HG02973 (cell line): Measurements from ENCODE around the gene MGP.

Experiments
- ATAC-seq: cut with Tn5 transposase; IDR thresholded peaks from one replicate; pipeline ENCODE4 v1.9.1; 2021; ENCODE audit warnings: moderate library complexity; ENCODE audit not compliant: unreplicated experiment

MGP gene

DNA sequence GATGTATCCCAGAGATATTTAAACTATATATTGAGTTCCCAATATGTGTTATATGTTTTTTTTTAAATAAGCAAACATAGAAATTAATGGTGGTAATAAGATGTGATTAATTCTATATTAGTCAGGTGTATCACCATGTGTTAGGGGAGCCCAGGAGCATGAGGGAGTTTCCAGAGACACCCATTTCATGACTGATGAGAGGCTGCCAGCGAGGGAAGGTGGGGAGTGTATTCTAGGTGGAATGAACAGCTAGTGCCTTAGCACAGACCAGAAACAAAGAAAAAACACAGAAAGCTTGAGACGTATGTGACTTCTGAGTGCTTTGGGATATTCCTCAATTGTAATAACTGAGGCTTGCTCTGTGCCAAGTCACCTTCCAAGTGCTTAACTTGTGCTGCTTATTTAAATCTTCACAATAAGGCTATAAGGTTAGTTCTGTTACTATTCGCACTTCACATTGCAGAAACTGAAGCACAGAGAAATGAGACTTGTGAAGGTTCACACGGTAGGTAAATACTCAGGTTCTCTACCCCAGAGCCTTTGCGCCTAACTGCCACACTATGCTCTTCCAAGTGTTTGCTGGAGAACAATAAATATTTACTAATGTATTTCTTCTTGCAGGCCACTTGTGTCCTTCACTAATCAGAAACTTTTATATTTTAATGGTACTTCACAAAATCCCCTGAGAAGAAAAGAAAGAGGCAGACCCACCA lies 17.9 kb upstream of the MGP start:
- ATAC-seq, result no peak

DNA sequence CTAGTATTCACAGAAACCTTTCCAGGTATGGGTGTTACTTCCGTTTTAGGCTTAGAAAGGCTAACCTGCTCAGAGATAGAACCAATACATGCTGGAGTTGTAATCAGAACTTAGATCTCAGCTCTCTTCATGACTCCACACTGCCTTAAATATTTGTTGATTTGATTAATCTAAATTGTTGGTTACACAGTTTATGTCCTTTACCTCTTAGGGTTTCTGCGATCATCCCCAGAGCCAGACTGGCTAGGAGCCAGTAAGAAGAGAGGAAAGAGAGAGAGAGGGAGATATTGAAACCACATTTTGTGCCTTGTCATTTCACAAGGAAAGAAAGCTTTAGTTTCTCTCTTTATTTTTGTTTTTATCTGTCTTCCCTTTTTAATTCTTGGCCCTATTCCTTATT lies 16.8 kb upstream of the MGP start:
- no peak for ATAC-seq

DNA sequence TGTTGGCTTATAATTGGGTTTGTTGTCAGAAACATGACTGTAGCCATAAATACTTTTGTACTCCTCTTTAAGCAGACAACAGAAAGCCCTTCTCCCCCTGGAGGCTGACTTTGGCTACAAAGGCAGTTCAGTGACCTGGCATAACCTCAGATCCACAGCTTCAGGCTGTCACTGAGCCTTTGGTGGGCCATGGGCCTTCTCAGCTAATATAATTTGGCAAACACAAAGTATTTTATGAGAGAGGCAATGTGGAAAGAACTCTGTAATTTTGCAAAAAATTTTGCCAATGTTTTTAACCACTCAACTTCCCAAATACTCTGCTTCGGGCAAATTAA lies 15.5 kb upstream of the MGP start:
- ATAC-seq, result no peak

DNA sequence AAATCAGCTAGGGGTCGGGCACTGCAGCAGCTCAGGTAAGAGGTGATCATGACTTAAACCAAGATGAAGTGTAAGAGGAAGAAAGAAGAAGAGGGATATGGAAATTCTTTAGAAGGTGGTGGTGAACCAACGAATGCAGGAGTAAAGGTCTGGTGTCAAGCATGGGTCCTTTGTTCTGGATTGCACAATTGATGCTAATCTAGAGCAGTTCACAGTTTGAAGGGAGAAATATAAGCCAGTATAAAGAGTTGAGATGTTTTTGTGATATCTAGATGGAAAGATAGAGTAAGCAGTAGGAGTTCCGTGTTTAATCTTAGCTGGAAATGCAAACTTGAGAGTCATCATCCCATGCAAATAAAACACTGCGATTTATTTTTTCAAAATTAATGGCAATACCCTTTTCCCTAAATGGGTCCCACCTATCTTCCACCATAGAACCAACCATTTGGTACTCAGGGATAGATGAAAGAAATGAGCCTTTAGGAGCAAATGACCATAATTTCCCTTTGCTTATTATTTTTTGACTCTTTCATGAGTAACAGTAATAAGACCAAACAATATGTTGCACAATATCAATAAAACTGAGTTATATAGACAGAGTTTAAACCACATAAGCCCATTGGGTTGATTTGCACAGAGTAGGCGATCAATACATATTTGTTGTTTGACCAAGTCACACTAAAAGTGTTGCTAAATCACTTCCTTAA lies 15.0 kb upstream of the MGP start:
- no peak for ATAC-seq

DNA sequence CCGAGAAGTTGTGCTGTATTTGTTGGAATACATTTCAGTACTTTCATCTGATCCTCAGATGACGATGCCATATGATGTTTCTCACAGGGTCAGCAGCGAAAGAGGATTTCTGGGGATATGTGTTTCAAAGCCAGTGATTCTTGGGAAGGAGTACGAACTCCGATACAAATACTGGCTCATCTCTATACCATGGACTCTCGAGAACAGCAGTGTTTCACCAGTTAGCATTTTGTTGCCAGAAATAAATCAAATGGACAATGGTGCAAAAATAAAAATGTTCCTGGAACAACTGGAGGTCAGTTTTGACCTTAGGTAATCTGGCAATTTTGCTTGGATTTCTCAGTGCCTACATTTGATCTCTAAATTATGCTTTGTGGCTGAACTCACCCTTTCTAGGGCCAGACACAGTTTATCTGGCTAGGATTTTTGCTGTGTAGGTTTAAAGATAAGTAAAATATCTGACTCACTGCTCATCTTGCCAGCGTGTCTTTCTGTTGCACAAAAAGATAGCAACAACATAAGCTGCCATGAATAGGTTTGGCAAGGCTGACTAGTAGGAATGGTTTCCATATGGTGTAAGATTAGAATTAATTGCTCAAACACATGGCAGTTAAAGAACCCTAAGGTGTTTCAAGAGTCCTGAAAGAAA lies 11.0 kb upstream of the MGP start:
- no peak for ATAC-seq

DNA sequence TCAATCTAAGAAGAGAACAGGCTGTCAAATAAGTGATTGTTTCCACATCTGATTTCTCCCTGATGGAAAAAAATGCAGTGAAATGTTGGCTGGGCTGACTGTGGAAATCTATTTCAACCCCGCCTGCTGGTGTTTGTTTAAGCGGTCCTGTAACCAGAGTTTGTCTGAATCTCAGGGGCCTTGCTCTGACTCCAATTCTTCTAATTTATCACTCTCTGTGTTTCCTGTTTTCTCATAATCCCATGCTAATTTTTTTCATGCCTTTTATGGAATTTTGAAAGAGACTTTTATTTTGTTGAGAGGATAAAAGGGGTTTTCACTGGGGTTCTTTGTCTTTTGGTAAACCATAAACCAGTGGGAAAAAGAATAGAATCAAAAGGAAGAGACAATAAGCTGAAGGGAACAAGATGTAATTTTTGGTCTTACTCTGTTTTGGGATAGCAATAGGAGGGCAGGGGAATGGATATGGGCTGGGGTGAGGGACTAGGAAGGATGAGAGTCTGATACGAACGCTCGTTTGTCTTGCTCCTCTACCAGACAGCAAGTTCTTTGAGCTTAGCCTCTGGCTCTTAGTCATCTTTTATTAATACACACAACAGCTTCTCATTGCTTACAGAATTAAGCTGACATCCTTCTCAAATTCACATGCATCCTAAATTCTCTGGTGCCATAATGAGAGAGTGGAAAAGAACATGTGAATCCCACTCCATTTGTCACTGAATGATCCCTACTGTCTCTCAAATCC lies 8.0 kb upstream of the MGP start:
- ATAC-seq, result no peak

DNA sequence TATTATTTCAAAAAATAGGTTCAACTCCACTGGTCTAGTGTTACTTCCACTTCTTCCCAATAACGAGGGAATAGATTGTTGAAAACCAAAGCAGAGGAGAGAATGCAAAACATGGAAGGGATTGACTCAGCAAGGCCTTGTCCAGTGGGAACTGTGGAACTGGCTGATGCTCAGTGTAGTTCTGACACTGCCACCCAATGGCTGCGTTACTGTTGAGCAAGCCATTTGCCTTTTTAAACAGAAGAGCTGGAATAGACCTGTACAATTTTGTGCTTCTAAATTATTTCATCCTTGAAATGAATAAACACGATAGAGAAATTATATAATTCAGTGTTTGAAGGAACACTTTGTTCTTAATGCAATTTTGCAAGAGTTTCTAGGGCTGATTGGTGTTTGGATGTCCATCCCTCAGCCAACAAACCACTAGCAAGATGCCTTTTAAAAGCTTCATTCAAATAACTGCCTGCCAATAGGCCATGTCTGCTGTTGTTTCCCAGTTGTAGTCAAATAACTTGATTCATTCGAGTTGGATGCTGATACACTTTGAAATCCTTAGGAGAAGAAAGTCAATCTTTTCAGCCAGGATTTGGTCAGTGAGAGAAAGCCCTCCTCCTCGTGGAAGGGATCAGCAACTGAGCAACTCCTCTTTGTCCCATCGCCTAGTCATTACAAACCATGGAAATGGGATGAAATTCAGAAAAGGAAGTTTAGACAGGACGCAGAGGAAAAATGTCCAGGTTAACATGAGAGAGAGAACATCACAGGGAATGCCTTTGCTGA lies 7.3 kb upstream of the MGP start:
- ATAC-seq, result no peak

DNA sequence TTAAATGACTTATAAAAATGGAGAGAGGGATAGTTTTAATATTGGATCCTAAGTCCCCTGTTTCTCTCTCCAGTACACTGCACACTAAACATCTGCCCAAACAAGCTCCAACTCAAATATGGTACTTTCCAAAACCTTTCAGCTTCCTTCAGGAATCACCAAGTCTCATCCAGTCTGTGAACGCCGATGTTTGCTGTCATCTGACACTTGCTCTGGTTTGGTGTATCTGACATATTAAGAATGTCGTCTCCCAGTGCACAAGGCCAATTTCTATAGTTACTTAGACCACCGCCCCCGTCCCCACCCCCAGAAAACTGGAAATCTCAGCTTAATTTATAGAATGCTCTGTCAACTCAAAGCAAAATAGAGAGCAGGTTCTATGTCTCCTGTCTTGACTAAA lies 5.0 kb upstream of the MGP start:
- no peak for ATAC-seq

DNA sequence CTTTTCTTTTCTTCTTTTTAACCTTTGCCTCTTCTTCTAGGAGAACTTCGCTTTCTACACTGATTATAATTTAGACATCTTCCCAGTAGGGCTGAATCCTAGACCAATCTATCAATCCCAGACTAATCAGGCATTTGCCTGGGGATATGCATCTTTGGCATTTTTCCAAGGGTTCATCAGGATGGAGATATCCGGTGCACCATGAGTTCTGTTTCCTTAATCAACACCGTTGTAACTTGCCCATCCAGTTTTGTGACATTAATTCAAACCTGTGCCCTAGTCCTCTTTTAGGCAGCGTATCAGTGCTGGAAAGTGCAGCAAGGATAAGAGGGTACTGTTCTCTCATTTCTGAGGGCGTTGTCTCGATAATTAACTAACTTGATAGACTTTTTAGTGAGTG lies 617 bp upstream of the MGP start:
- ATAC-seq, result no peak

DNA sequence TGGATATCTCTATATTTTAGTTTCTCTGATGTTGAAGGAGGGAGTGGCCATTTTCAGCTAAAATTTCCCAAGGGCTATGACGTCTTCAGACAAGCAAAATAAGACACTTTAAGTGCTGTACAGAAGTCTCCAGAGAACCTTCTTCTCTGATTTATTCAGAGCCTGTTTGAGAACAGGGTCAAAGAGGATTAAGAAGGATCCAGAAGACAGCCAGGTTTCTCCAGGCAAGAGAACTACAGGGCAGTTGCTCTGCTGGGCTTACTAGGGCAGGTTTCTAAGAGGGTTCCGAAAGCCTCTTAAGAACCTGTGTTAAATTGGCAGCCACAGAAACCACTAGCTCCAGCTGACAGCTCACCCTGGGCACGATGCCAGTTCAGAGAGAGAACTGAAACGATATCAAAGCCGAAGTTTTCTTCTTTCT lies 1.2 kb downstream of the MGP start:
- peak; percentile 95 for ATAC-seq

DNA sequence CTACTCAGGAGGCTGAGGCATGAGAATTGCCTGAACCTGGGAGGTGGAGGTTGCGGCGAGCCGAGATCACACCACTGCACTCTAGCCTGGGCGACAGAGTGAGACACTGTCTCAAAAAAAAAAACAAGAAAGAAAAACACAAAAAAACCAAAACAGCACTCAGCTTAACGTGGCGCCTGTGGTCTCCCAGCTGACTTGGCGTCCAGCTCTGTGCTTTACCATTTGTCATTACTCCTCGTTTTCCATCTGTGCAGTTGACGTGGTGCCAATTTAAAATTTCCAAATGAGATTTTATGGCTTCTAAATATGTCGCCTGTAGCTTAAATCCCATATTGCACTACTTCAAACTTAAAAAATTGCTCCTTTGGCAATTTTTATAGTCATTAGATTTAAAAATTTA lies 2.0 kb downstream of the MGP start:
- no peak for ATAC-seq

DNA sequence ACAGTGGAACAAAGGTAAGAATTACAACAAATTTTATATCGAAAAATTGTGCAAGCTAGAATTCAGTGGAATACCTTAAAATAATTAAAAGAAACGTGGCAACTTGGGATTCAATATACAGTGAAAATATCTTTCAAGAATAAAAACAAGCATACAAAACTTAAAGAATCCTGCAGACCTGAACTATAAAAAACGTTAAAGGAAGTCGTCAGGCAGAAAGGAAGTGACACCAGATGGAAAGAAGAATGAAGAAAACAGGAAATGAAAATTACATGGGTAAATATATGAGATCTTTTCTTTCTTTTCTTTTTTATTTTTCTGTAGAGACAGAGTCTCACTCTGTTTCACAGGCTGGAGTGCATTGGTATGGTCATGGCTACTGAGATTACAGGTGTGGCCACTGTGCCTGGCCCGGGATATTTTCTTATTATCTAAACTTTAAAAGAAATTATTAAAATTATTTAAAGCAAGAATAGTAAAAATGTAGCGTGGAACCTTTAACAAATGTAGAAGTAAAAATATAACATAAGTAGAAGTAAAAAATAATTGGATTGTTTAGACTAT lies 4.7 kb downstream of the MGP start:
- ATAC-seq, result no peak

DNA sequence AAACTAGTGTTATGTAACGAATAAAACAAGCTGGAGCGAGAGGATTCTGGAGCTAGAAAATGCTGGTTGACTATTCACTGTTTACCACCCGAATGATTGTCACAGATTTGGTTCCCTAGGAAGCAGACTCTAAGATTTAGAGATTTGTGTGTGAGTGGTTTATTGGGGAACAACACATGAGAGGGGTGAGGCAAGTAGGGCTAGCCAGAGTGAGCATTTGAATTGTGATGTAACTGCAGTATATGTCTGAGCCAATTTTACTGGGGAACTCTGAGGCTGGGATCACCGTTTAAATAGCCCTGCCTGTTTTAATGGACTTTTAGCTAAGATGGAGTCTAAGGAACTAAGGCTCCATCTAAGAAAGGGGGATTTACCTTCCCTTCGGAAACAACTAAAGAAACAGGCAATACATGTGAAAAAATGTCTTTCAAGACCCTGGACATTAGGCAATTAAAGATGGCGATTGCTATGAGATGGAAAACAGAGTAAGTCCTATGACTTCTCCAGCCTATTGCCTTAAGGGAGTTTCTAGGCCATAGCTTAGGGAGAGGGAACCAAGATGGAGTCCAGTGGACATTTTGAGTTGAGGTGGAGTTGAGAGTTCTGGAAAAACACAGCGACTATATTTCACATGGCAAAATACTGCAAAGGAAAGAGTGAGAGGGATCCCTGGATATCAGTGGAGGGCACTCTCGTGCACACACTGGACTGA lies 6.3 kb downstream of the MGP start:
- ATAC-seq, result no peak

DNA sequence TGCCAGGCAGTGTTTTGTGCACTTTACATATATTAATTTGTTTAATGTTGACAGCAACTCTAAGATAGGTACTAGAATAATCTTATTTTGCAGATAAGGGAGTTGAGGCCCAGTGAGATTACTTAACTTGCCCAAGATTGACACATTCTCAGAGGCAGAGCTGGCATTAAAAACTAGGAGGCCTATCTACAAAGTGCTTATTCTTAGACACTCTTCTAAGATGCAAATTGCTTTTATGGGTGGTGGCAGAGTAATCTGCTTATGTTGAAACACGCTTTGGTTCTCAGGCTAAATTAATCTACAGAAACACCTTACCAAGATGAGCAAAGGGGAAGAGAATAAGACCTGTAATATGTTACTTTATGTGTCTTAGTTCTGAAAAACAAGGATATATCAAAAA lies 7.2 kb downstream of the MGP start:
- ATAC-seq, result no peak

DNA sequence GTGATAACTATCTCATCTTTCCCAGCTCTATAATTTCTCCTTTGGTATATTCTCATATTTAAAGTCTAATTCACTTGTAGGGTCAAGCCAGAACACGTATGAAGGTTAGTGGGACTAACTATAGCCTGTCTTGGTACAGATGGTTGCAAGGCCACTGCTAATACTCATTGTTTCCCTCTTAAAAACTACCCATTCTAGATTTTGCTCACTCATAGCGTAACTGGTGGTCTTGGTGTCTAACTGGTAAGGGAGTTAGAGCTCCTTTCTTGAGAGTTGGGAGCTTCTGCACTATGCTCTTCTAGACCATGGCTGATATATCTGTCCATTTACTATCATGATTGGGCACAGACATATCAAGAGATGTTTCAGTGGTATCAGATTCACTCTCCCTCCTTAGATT lies 8.8 kb downstream of the MGP start:
- ATAC-seq, result no peak

DNA sequence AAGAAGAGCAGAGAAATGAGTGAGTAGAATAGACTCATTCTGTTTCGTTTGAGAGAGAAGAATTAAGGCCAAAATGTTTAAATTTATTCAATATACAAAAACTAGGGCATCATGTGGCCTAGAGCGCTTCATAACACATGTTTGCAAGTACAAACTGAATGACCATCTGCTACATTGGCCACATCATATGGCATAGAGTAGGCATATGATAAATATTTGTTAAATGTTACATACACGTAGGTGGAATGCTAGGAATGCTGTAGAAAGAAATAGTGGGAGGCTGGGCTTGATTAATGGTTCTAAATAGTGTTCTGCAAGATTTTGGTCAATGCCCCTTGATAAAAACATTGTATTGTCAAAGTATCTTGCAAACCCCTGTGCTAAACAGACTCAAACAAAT lies 10.8 kb downstream of the MGP start:
- no peak for ATAC-seq

DNA sequence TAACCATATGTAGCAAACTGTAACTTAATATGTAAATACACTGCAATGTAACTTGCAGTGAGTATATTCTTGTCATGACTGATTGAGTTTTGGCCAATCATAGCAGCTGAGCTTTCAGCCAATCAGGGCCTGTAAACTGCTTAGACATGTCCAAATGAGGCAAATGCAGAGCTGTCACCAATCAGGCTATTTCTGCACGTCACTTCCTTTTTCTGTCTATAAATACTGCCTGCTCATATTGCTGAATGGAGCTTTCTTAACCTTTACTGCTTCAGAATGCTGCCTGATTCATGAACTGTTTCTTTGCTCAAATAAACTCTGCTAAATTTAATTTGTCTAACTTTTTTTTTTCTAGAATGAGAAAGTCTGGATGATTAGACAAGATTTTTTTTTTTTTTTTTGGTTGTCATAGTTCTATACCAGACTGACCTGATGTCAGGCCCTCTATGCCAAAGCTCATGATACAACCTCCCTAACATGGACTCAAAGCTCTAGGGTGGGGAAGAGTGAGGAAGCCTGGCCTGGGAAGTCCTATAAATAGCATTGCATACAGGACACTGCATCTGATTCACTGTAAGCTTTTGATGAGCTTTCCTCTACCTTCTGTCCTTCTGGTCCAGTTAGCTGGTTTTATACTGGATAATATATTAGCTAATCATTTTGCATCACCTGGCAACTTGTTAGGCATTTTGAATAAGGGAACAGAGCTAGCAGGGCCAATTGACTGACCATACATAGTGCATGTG lies 12.0 kb downstream of the MGP start:
- ATAC-seq, result no peak

DNA sequence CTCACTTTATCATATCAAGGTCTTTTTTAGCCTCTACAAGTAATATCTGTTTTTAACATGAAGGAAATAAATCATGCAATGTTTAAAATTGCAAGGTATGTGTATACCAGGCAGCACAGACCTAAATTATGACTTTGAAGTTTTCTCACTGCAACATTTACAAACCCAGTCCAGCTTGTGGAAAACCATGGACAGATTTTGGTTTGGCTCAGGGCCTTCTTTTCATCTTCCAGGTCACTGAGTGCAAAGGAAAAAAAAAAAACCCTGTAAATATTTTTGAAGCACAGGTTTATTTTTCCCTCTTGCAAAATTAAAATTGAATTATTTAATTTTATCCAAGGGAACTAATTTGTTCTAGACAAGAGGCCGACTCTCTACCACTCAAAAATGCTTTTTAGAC lies 13.8 kb downstream of the MGP start:
- ATAC-seq, result no peak

DNA sequence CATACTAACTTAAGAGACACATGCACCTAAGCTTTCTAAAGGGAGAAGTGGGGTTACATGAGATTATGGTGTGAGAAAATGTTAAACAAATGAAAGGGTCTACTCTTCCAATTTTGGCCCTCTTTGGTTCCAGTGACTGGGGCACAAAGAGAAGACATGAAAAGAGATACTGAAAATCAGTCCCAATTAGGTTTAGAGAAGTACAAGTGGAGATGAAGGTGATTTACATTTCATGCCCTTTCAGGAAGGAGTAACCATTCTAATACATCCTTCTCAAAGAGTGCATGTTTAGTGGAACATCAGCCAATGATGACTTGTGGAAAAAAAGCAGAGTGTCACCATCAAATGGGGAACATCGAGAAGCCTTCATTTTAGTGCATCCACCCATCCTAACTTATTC lies 14.4 kb downstream of the MGP start:
- ATAC-seq, result no peak
